K562 (cell line): ENCODE measurements around the gene ZSWIM4. TPM values are rescaled to one million over a fixed set of nuclear protein-coding genes. Genes with fewer than 3 reads are reported as not detected.

Source experiments
- ATF3 ChIP-seq, 2 experiments: fragments of 450-650 bp in 1 of 2; sonication (generic) in 1 of 2; formaldehyde crosslinking in 1 of 2; IDR thresholded peaks in 1 of 2; conservative IDR thresholded peaks in 1 of 2; 2 replicates each; pipeline versions ENCODE4 v1.6.1 to v1.8.1; 2016 to 2023; ENCODE audit warnings: mild to moderate bottlenecking in 2 of 2, moderate library complexity in 2 of 2, inconsistent platforms in 1 of 2, missing genetic modification reagents in 1 of 2
- ATF4 ChIP-seq: fragments of 450-650 bp; formaldehyde crosslinking; IDR thresholded peaks from 2 replicates; pipeline ENCODE4 v1.4.0; 2022; ENCODE audit warnings: mild to moderate bottlenecking, moderate library complexity
- E2F6 ChIP-seq, 2 experiments: IDR thresholded peaks; 2 replicates each; pipeline ENCODE4 v1.6.1; 2011; ENCODE audit warnings: borderline replicate concordance in 1 of 2, control low read depth in 1 of 2, low read depth in 1 of 2, low read length in 1 of 2, mild to moderate bottlenecking in 1 of 2, mixed read lengths in 1 of 2, moderate library complexity in 1 of 2; ENCODE audit not compliant: insufficient read depth in 1 of 2, insufficient read length in 1 of 2, poor library complexity in 1 of 2, severe bottlenecking in 1 of 2; ENCODE audit errors: extremely low read depth in 1 of 2
- EWSR1 ChIP-seq: fragments of 450-650 bp; IDR thresholded peaks from 2 replicates; pipeline ENCODE4 v1.6.1; 2018; ENCODE audit warnings: borderline replicate concordance, mild to moderate bottlenecking, low read depth, moderate library complexity; ENCODE audit not compliant: partially characterized antibody
- EZH2 ChIP-seq: IDR thresholded peaks from 2 replicates; pipeline ENCODE4 v1.6.1; 2012; ENCODE audit warnings: low read depth, mild to moderate bottlenecking, inconsistent platforms, low read length, borderline replicate concordance
- FOS ChIP-seq: IDR thresholded peaks from 3 replicates; pipeline ENCODE4 v1.6.1; 2011; ENCODE audit not compliant: insufficient read length; ENCODE audit errors: extremely low read depth
- HLTF ChIP-seq: fragments of 450-650 bp; IDR thresholded peaks from 2 replicates; pipeline ENCODE4 v1.6.1; 2016
- IFI16 ChIP-seq: fragments of 250-450 bp; sonication (Bioruptor Pico); IDR thresholded peaks from 2 replicates; pipeline ENCODE4 v2.1.2; 2022; ENCODE audit warnings: mild to moderate bottlenecking, inconsistent platforms
- MAX ChIP-seq: sonication (generic); formaldehyde crosslinking; IDR thresholded peaks from 2 replicates; pipeline ENCODE4 v1.9.0; 2022; ENCODE audit warnings: mild to moderate bottlenecking, missing genetic modification reagents
- MEIS2 ChIP-seq: fragments of 450-650 bp; IDR thresholded peaks from 2 replicates; pipeline ENCODE4 v1.6.1; 2014; ENCODE audit warnings: mild to moderate bottlenecking; ENCODE audit not compliant: partially characterized antibody
- MLX ChIP-seq, 2 experiments: fragments of 450-650 bp in 1 of 2; sonication (generic) in 1 of 2; formaldehyde crosslinking; conservative IDR thresholded peaks; 2 replicates each; pipeline versions ENCODE4 v1.4.0 to v1.8.1; 2020 to 2022; ENCODE audit warnings: mild to moderate bottlenecking in 1 of 2, missing genetic modification reagents in 1 of 2
- MYBL2 ChIP-seq, 2 experiments: fragments of 450-650 bp in 1 of 2; sonication (generic) in 1 of 2; formaldehyde crosslinking in 1 of 2; IDR thresholded peaks; 2 replicates each; pipeline versions ENCODE4 v1.6.1 to v1.8.1; 2017 to 2022; ENCODE audit warnings: borderline replicate concordance in 1 of 2, inconsistent platforms in 1 of 2, low read depth in 1 of 2, mild to moderate bottlenecking in 1 of 2, missing genetic modification reagents in 1 of 2, moderate library complexity in 1 of 2
- MYC ChIP-seq, 2 experiments: fragments of 250-450 bp in 1 of 2; sonication (Bioruptor Pico) in 1 of 2; IDR thresholded peaks; 2 replicates each; pipeline versions ENCODE4 v1.5.1 to v1.6.1; 2012 to 2021; ENCODE audit warnings: low read depth in 2 of 2, borderline replicate concordance in 1 of 2, improper control_type of control experiment in 1 of 2, low read length in 1 of 2, mild to moderate bottlenecking in 1 of 2, moderate library complexity in 1 of 2
- NRF1 ChIP-seq, 2 experiments: fragments of 450-650 bp; IDR thresholded peaks in 1 of 2; conservative IDR thresholded peaks in 1 of 2; 2 replicates each; pipeline ENCODE4 v1.6.1; 2014; ENCODE audit warnings: mild to moderate bottlenecking in 2 of 2
- RFX1 ChIP-seq: fragments of 450-650 bp; IDR thresholded peaks from 2 replicates; pipeline ENCODE4 v1.6.1; 2016; ENCODE audit warnings: mild to moderate bottlenecking, moderate library complexity
- SNIP1 ChIP-seq: fragments of 450-650 bp; IDR thresholded peaks from 2 replicates; pipeline ENCODE4 v1.7.1; 2017; ENCODE audit warnings: low read depth, mild to moderate bottlenecking
- STAT5A ChIP-seq: IDR thresholded peaks from 2 replicates; pipeline ENCODE4 v1.6.1; 2012; ENCODE audit warnings: low read length, inconsistent platforms, borderline replicate concordance
- ZSCAN32 ChIP-seq: fragments of 450-650 bp; formaldehyde crosslinking; IDR thresholded peaks from 2 replicates; pipeline ENCODE4 v1.4.0; 2020; ENCODE audit warnings: mild to moderate bottlenecking, moderate library complexity
- polyA plus RNA-seq, 8 experiments: library from polyadenylated mRNA; depleted of rRNA in 4 of 8; stranded (reverse) in 5 of 8; unstranded in 3 of 8; fragments of >200 nt; fragmentation: Nextera tagmentation in 2 of 8; fragmentation: Illumina TruSeq in 1 of 8; extraction: Ambion mirVana in 2 of 8; extraction: Trizol in 1 of 8; gene quantifications; 2 replicates each; pipeline versions ENCODE4 v1.2.1 to v1.2.3, GENCODE V29; 2011 to 2014; ENCODE audit warnings: inconsistent platforms in 1 of 8, missing spikeins in 1 of 8
- total RNA-seq, 7 experiments: library from RNA; depleted of rRNA in 6 of 7; stranded (reverse); fragments of >200 nt in 6 of 7; fragmentation: Illumina TruSeq in 2 of 7; extraction: Trizol in 2 of 7; gene quantifications; 2 replicates each; pipeline versions ENCODE4 v1.2.1 to v1.2.3, GENCODE V29; 2011 to 2021; ENCODE audit warnings: low replicate concordance in 1 of 7
- TF ChIP-seq, protein P1 (sequence below): fragments of 250-450 bp; sonication (Bioruptor Pico); IDR thresholded peaks from 2 replicates; pipeline ENCODE4 v1.8.0; 2022; ENCODE audit warnings: inconsistent platforms

ZSWIM4 gene
- total and polyA plus RNA-seq, 9 of the 15 experiments (the other 6 are each of a cell fraction or from before 2014, with no cell fraction given), result 0.25 to 3.7 (median 0.79) TPM; not detected in 2

DNA sequence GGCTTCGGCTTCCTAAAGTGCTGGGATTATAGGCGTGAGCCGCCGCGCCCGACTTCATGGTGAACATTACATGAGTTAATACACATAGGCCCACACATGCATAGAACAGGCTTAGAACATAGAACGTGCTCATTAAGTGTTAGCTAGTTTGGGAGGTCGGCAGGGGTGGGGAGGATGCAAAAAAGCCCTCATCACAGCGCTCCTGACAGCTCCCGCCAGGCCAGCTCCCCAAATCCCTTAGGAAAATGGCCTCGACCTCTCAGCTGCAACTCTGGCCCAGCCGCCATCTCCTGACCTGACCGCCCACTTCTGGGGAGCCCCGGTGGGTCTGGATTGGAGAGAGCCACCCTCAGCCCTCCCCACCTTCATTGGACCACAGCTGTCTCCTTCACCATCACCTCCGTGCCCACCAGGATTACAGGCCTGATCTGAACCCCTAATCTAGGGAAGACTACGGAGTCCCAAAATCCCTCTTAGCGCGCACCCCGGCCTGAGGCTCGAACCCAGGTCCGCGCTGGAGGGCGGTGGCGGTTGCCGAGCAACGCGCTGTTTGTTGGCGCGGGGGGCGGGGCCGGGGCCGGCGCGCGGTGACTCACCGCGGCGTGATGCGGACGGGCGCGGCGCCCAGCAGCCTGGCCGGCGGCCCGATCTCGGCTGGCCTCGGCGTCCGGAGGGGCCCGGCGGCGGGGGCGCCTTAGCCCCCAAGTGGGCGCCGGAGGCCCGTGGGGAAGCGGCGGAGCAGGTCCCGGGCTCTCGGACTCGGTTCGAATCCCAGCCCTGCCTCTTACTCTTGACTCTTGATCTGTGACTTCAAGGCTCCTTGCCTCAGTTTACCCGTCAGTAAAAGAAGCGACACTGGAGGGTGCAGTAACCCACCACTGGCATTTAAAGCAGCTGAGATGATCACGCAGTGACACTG is 55.0 kb downstream of the ZSWIM4 start (continued):
- TF ChIP-seq E2F6 (IDR thresholded peaks at IDR 0.05; ENCODE audit: borderline replicate concordance in 1 of 2, extremely low read depth in 1 of 2, insufficient read depth in 1 of 2, insufficient read length in 1 of 2, low read depth in 1 of 2, low read length in 1 of 2, poor library complexity in 1 of 2, severe bottlenecking in 1 of 2) (peak in 1 of 2 experiments; percentile 80), STAT5A (no peak), IFI16 (CRISPR knock-in tag) (no peak), MYBL2 (IDR thresholded peaks at IDR 0.05; ENCODE audit: low read depth) (no peak), MYBL2 (CRISPR knock-in tag; IDR thresholded peaks at IDR 0.05; ENCODE audit: borderline replicate concordance) (no peak), SNIP1 (no peak), RFX1 (peak; percentile 90), MYC (IDR thresholded peaks at IDR 0.05; ENCODE audit: low read depth, low read length) (peak; percentile 63), MYC (CRISPR knock-in tag; IDR thresholded peaks at IDR 0.05; ENCODE audit: borderline replicate concordance, low read depth) (no peak), ATF4 (CRISPR knock-in tag) (no peak; the same call in 1 of the 2 replicates), MEIS2 (no peak), HLTF (no peak), ZSCAN32 (CRISPR knock-in tag) (no peak), MAX (no peak), NRF1 (conservative IDR thresholded peaks at IDR 0.05 in 1 of 2, IDR thresholded peaks at IDR 0.05 in 1 of 2) (peak; percentile 70 to 76), FOS (peak; percentile 13), EWSR1 (no peak), MLX (CRISPR knock-in tag; conservative IDR thresholded peaks at IDR 0.05) (no peak), EZH2 (no peak), ATF3 (IDR thresholded peaks at IDR 0.05) (peak; percentile 51), ATF3 (CRISPR knock-in tag; conservative IDR thresholded peaks at IDR 0.05) (no peak)
- TF ChIP-seq, protein P1, sequence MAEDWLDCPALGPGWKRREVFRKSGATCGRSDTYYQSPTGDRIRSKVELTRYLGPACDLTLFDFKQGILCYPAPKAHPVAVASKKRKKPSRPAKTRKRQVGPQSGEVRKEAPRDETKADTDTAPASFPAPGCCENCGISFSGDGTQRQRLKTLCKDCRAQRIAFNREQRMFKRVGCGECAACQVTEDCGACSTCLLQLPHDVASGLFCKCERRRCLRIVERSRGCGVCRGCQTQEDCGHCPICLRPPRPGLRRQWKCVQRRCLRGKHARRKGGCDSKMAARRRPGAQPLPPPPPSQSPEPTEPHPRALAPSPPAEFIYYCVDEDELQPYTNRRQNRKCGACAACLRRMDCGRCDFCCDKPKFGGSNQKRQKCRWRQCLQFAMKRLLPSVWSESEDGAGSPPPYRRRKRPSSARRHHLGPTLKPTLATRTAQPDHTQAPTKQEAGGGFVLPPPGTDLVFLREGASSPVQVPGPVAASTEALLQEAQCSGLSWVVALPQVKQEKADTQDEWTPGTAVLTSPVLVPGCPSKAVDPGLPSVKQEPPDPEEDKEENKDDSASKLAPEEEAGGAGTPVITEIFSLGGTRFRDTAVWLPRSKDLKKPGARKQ (CRISPR knock-in tag), result no peak
